Neural progenitor cell (in vitro differentiated cells): ENCODE data around the gene TAS2R3. TPM values are rescaled to one million over a fixed set of nuclear protein-coding genes. Genes with fewer than 3 reads are reported as not detected.

Experiments used
- DNase-seq: peaks from one replicate; pipeline ENCODE4 v3.0.0-alpha.2; 2016; ENCODE audit warnings: low spot score
- H2AFZ ChIP-seq: fragments of 200-600 bp; sonication (generic); replicated peaks from 2 replicates; pipeline ENCODE4 v1.6.1; 2016; ENCODE audit warnings: antibody characterized with exemption
- H3F3A ChIP-seq: fragments of 200-600 bp; sonication (generic); 2 replicates; pipeline ENCODE4 v1.6.1; 2016; ENCODE audit warnings: antibody characterized with exemption, low read depth
- H3K27ac ChIP-seq: fragments of 200-600 bp; sonication (generic); 2 replicates; pipeline ENCODE4 v1.5.1; 2016; ENCODE audit warnings: mild to moderate bottlenecking
- H3K27me3 ChIP-seq: fragments of 200-600 bp; sonication (generic); 2 replicates; pipeline ENCODE4 v1.6.1; 2016; ENCODE audit warnings: mild to moderate bottlenecking, moderate library complexity
- H3K36me3 ChIP-seq: fragments of 200-600 bp; sonication (generic); 2 replicates; pipeline ENCODE4 v1.5.1; 2016
- H3K4me1 ChIP-seq: fragments of 200-600 bp; sonication (generic); 2 replicates; pipeline ENCODE4 v1.6.1; 2016; ENCODE audit warnings: mixed run types
- H3K4me2 ChIP-seq: fragments of 200-600 bp; sonication (generic); 2 replicates; pipeline ENCODE4 v1.6.1; 2016
- H3K4me3 ChIP-seq: fragments of 200-600 bp; sonication (generic); 2 replicates; pipeline ENCODE4 v1.5.1; 2016
- H3K79me2 ChIP-seq: fragments of 200-600 bp; sonication (generic); 2 replicates; pipeline ENCODE4 v1.6.1; 2016; ENCODE audit warnings: low read depth
- H3K9ac ChIP-seq: fragments of 200-600 bp; sonication (generic); 2 replicates; pipeline ENCODE4 v1.6.1; 2016
- H3K9me3 ChIP-seq: fragments of 200-600 bp; sonication (generic); 2 replicates; pipeline ENCODE4 v1.5.1; 2016; ENCODE audit warnings: low read depth
- H4K20me1 ChIP-seq: fragments of 200-600 bp; sonication (generic); 2 replicates; pipeline ENCODE4 v1.6.1; 2016; ENCODE audit warnings: low read depth
- H3K27ac Mint-ChIP-seq: 3 replicates; pipeline ENCODE4 v1.8.0; 2021; ENCODE audit warnings: mixed read lengths
- H3K27me3 Mint-ChIP-seq: 2 replicates; pipeline ENCODE4 v1.8.0; 2022; ENCODE audit warnings: low read depth, mild to moderate bottlenecking, inconsistent platforms, moderate library complexity, mixed read lengths; ENCODE audit not compliant: insufficient read depth
- H3K36me3 Mint-ChIP-seq: 3 replicates; pipeline ENCODE4 v1.8.0; 2021; ENCODE audit warnings: mixed read lengths
- H3K4me1 Mint-ChIP-seq: 3 replicates; pipeline ENCODE4 v1.8.0; 2021; ENCODE audit warnings: mixed read lengths
- H3K4me3 Mint-ChIP-seq: 3 replicates; pipeline ENCODE4 v1.8.0; 2021; ENCODE audit warnings: mild to moderate bottlenecking, moderate library complexity, mixed read lengths
- H3K9me3 Mint-ChIP-seq: 3 replicates; pipeline ENCODE4 v1.8.0; 2020; ENCODE audit warnings: mixed read lengths
- CTCF ChIP-seq: fragments of 200-600 bp; sonication (generic); IDR thresholded peaks from 2 replicates; pipeline ENCODE4 v1.5.1; 2017; ENCODE audit warnings: antibody characterized with exemption, mild to moderate bottlenecking
- EZH2 ChIP-seq: fragments of 200-600 bp; sonication (generic); IDR thresholded peaks from 2 replicates; pipeline ENCODE4 v1.6.1; 2017; ENCODE audit warnings: antibody characterized with exemption, mild to moderate bottlenecking, moderate library complexity
- EZH2phosphoT487 ChIP-seq: fragments of 200-600 bp; sonication (generic); IDR thresholded peaks from 2 replicates; pipeline ENCODE4 v1.6.1; 2017; ENCODE audit warnings: antibody characterized with exemption
- total RNA-seq: library from RNA; depleted of rRNA; stranded (reverse); fragments of >200 nt; gene quantifications from 2 replicates; pipeline ENCODE4 v1.2.3, GENCODE V29; 2015; ENCODE audit warnings: low replicate concordance

The TAS2R3 gene
- total RNA-seq, 1 donor from 2014 or later = 2.2 TPM

- Histone ChIP-seq H3K36me3 (no peaks in the 10 kb centered on the region), H3K79me2 (no peaks in the 10 kb centered on the region), H4K20me1 (no peaks in the 10 kb centered on the region), H3K9ac (no peak overlapping the region), H3K4me3 (no peak overlapping the region), H3K27ac (no peak overlapping the region), H3K4me1 (no peaks in the 10 kb centered on the region), H3F3A (no peaks in the 10 kb centered on the region), H3K4me2 (no peak overlapping the region), H3K27me3 (no peaks in the 10 kb centered on the region), H3K9me3 (no peaks in the 10 kb centered on the region), H2AFZ (no peak overlapping the region)
- Mint-ChIP-seq H3K36me3 (no peaks in the 10 kb centered on the region), H3K4me3 (no peak overlapping the region), H3K4me1 (no peaks in the 10 kb centered on the region), H3K27me3 (no peaks in the 10 kb centered on the region), H3K9me3 (no peaks in the 10 kb centered on the region), H3K27ac (no peak overlapping the region)
- no peak for DNase-seq
- TF ChIP-seq EZH2phosphoT487 (no peak), CTCF (no peak), EZH2 (no peak)
These were observed 34.9 kb upstream of the TAS2R3 start for GRCh38 chr7:141729020-141729419.

GRCh38 chr7:141731476-141732149 lies 32.3 kb upstream of the TAS2R3 start:
- H3K4me2 ChIP-seq = no peak overlapping the region
- Mint-ChIP-seq H3K4me3 (no peak overlapping the region), H3K4me1 (no peaks in the 10 kb centered on the region), H3K9me3 (no peaks in the 10 kb centered on the region), H3K27me3 (no peaks in the 10 kb centered on the region), H3K36me3 (no peaks in the 10 kb centered on the region), H3K27ac (no peak overlapping the region)
- H3K79me2 ChIP-seq = no peaks in the 10 kb centered on the region
- H3K27ac ChIP-seq = no peak overlapping the region
- no peak for DNase-seq
- H3K27me3 ChIP-seq = no peaks in the 10 kb centered on the region
- H3F3A ChIP-seq = no peaks in the 10 kb centered on the region
- H3K4me3 ChIP-seq = no peak overlapping the region
- H3K9ac ChIP-seq = no peak overlapping the region
- no peaks in the 10 kb centered on the region for H4K20me1 ChIP-seq
- no peak overlapping the region for H2AFZ ChIP-seq
- no peaks in the 10 kb centered on the region for H3K9me3 ChIP-seq
- H3K36me3 ChIP-seq = no peaks in the 10 kb centered on the region
- TF ChIP-seq EZH2 (no peak), CTCF (no peak), EZH2phosphoT487 (no peak)
- H3K4me1 ChIP-seq = no peaks in the 10 kb centered on the region

- no peak for DNase-seq
- peaks cover 5% of the 10 kb centered on the region for H3K36me3 Mint-ChIP-seq
- H4K20me1 ChIP-seq = no peaks in the 10 kb centered on the region
- peak overlapping the region; percentile 98 for H3K4me3 Mint-ChIP-seq
- no peaks in the 10 kb centered on the region for H3K9me3 ChIP-seq
- peaks cover 8% of the 10 kb centered on the region for H3K4me1 ChIP-seq
- peak overlapping the region; percentile 97 for H3K4me3 ChIP-seq
- no peaks in the 10 kb centered on the region for H3K9me3 Mint-ChIP-seq
- no peak overlapping the region for H3K27ac ChIP-seq
- H3K4me1 Mint-ChIP-seq = peaks cover 13% of the 10 kb centered on the region
- no peak for TF ChIP-seq CTCF
- peaks cover 41% of the 10 kb centered on the region for H3K79me2 ChIP-seq
- H3K27ac Mint-ChIP-seq = peak overlapping the region; percentile 97
- H3K27me3 Mint-ChIP-seq = peaks cover 2% of the 10 kb centered on the region
- no peaks in the 10 kb centered on the region for H3F3A ChIP-seq
- no peak overlapping the region for H3K9ac ChIP-seq
- H2AFZ ChIP-seq = peak overlapping the region; percentile 97
- H3K27me3 ChIP-seq = no peaks in the 10 kb centered on the region
- H3K36me3 ChIP-seq = peaks cover 8% of the 10 kb centered on the region
- peak overlapping the region; percentile 85 for H3K4me2 ChIP-seq
These were observed 26.6 kb upstream of the TAS2R3 start for GRCh38 chr7:141737118-141737835.
